ENCODE data around the gene VEZF1. TPM values are rescaled to one million over a fixed set of nuclear protein-coding genes. Genes with fewer than 3 reads are reported as not detected.

VEZF1 gene
- total RNA-seq, 1 experiment from 2014 or later, result 52.1 TPM

- intact Hi-C loops (cut with micrococcal nuclease; ENCODE audit: unreplicated experiment), result no loop called here
- Mint-ChIP-seq H3K27me3 (ENCODE audit: insufficient read depth, unreplicated experiment) (no peaks in the 10 kb centered on the region), H3K4me1 (ENCODE audit: low read depth, unreplicated experiment) (peaks cover 12% of the 10 kb centered on the region), H3K27ac (ENCODE audit: unreplicated experiment) (no peak overlapping the region), H3K36me3 (ENCODE audit: insufficient read depth, unreplicated experiment) (peaks cover 37% of the 10 kb centered on the region), H3K4me3 (ENCODE audit: unreplicated experiment) (no peak overlapping the region), H3K9me3 (ENCODE audit: unreplicated experiment) (no peaks in the 10 kb centered on the region)
- ChIA-PET POLR2A (no interaction called here), CTCF (no interaction called here)
- peaks cover 17% of the 10 kb centered on the region for H3K4me1 ChIP-seq
- no peaks in the 10 kb centered on the region for H3K27me3 ChIP-seq (replicated peaks; ENCODE audit: control insufficient read depth, insufficient read depth, low read length)
- peaks cover 3% of the 10 kb centered on the region for H3K36me3 ChIP-seq (ENCODE audit: control insufficient read depth, insufficient read depth, low read length)
- no peaks in the 10 kb centered on the region for H3K9me3 ChIP-seq
- H3K4me3 ChIP-seq (ENCODE audit: low read depth, low read length), result no peak overlapping the region
- TF ChIP-seq CTCF (IDR thresholded peaks at IDR 0.05; ENCODE audit: insufficient read depth in 1 of 2, low read depth in 1 of 2, low read length in 1 of 2, severe bottlenecking in 1 of 2, unreplicated experiment in 1 of 2), result no peak
- no peak for DNase-seq
- BruUV-seq (replicated peaks), result no TSS peak
Observed at GRCh38 chr17:57972151-57972550, 15.9 kb downstream of the VEZF1 start.

GRCh38 chr17:57971572-57971971 is 16.5 kb downstream of the VEZF1 start:
- intact Hi-C loops (cut with micrococcal nuclease; ENCODE audit: unreplicated experiment), result no loop called here

GRCh38 chr17:57970710-57971109 is 17.3 kb downstream of the VEZF1 start:
- Histone ChIP-seq H3K4me3 (ENCODE audit: low read depth, low read length) (no peak overlapping the region), H3K9me3 (no peaks in the 10 kb centered on the region), H3K27me3 (replicated peaks; ENCODE audit: control insufficient read depth, insufficient read depth, low read length) (no peaks in the 10 kb centered on the region), H3K36me3 (ENCODE audit: control insufficient read depth, insufficient read depth, low read length) (peaks cover 3% of the 10 kb centered on the region), H3K4me1 (peaks cover 15% of the 10 kb centered on the region)
- Mint-ChIP-seq H3K4me1 (ENCODE audit: low read depth, unreplicated experiment) (peaks cover 12% of the 10 kb centered on the region), H3K27ac (ENCODE audit: unreplicated experiment) (no peak overlapping the region), H3K9me3 (ENCODE audit: unreplicated experiment) (no peaks in the 10 kb centered on the region), H3K36me3 (ENCODE audit: insufficient read depth, unreplicated experiment) (peaks cover 24% of the 10 kb centered on the region), H3K27me3 (ENCODE audit: insufficient read depth, unreplicated experiment) (no peaks in the 10 kb centered on the region), H3K4me3 (ENCODE audit: unreplicated experiment) (no peak overlapping the region)
- no TSS peak for BruUV-seq (replicated peaks)
- no peak for DNase-seq
- POLR2A ChIA-PET, result no interaction called here
- CTCF ChIA-PET, result no interaction called here
- intact Hi-C loops (cut with micrococcal nuclease; ENCODE audit: unreplicated experiment), result no loop called here
- no peak for TF ChIP-seq CTCF (IDR thresholded peaks at IDR 0.05; ENCODE audit: insufficient read depth in 1 of 2, low read depth in 1 of 2, low read length in 1 of 2, severe bottlenecking in 1 of 2, unreplicated experiment in 1 of 2)

More at GRCh38 chr17:57971572-57971971, 16.5 kb downstream of the VEZF1 start:
- Histone ChIP-seq H3K27me3 (replicated peaks; ENCODE audit: control insufficient read depth, insufficient read depth, low read length) (no peaks in the 10 kb centered on the region), H3K9me3 (no peaks in the 10 kb centered on the region), H3K36me3 (ENCODE audit: control insufficient read depth, insufficient read depth, low read length) (peaks cover 3% of the 10 kb centered on the region), H3K4me3 (ENCODE audit: low read depth, low read length) (no peak overlapping the region), H3K4me1 (peaks cover 17% of the 10 kb centered on the region)
- Mint-ChIP-seq H3K27me3 (ENCODE audit: insufficient read depth, unreplicated experiment) (no peaks in the 10 kb centered on the region), H3K27ac (ENCODE audit: unreplicated experiment) (no peak overlapping the region), H3K36me3 (ENCODE audit: insufficient read depth, unreplicated experiment) (peaks cover 31% of the 10 kb centered on the region), H3K4me3 (ENCODE audit: unreplicated experiment) (no peak overlapping the region), H3K9me3 (ENCODE audit: unreplicated experiment) (no peaks in the 10 kb centered on the region), H3K4me1 (ENCODE audit: low read depth, unreplicated experiment) (peaks cover 12% of the 10 kb centered on the region)
- no peak for TF ChIP-seq CTCF (IDR thresholded peaks at IDR 0.05; ENCODE audit: insufficient read depth in 1 of 2, low read depth in 1 of 2, low read length in 1 of 2, severe bottlenecking in 1 of 2, unreplicated experiment in 1 of 2)
- POLR2A ChIA-PET, result no interaction called here
- no TSS peak for BruUV-seq (replicated peaks)
- CTCF ChIA-PET, result no interaction called here
- DNase-seq, result no peak
